K562 (cell line): ENCODE measurements around the gene SCYL1. TPM values are rescaled to one million over a fixed set of nuclear protein-coding genes. Genes with fewer than 3 reads are reported as not detected.

Source experiments
- ATAC-seq: fragments of 200-7000 bp; cut with Tn5 transposase; 3 replicates; pipeline ENCODE4 v1.9.1; 2020; ENCODE audit warnings: moderate library complexity
- BruUV-seq: library from RNA; stranded (reverse); fragments of 400-500 nt; replicated peaks from 2 replicates; lab custom pipeline; 2021; lab: Mats Ljungman, UMichigan
- CTCF ChIA-PET: fragments of 300-600 bp; formaldehyde crosslinking; extraction: SDS; loops from one replicate; lab custom pipeline; 2021; ENCODE audit warnings: low intra/inter-chr PET ratio; lab: Yijun Ruan, JAX
- POLR2A ChIA-PET: fragments of 300-600, 350-650 bp; sonication (Branson Sonifier 250); formaldehyde crosslinking; extraction: SDS; loops from one replicate; lab custom pipeline; 2021; ENCODE audit warnings: antibody characterized with exemption, inconsistent platforms; lab: Yijun Ruan, JAX
- DNase-seq, 4 experiments: peaks; one replicate each; pipeline versions ENCODE4 v3.0.0 to v3.0.0-alpha.2; 2011 to 2018; ENCODE audit warnings: low spot score in 3 of 4, mixed read lengths in 3 of 4; ENCODE audit errors: extremely low read depth in 1 of 4
- FAIRE-seq: peaks from 2 replicates; lab custom pipeline; 2011; peaks lifted over from hg19 to GRCh38; lab: Jason Lieb, UNC
- H2AFZ ChIP-seq: 2 replicates; pipeline ENCODE4 v1.6.0; 2011; ENCODE audit warnings: low read depth, low read length, control low read depth, inconsistent platforms
- H3K27ac ChIP-seq: fragments of 200-600 bp; 3 replicates; pipeline ENCODE4 v1.8.0; 2011; ENCODE audit warnings: low read depth, mild to moderate bottlenecking, control low read depth, inconsistent platforms, low read length, moderate library complexity, mixed read lengths; ENCODE audit errors: extremely low read depth
- H3K27me3 ChIP-seq, 2 experiments: fragments of 300-600 bp in 1 of 2; 2 replicates in 1 of 2; 3 replicates in 1 of 2; pipeline versions ENCODE4 v1.6.0 to v1.8.0; 2011; ENCODE audit warnings: inconsistent platforms in 2 of 2, low read length in 2 of 2, mild to moderate bottlenecking in 1 of 2, mixed read lengths in 1 of 2, moderate library complexity in 1 of 2; ENCODE audit not compliant: control insufficient read depth in 2 of 2, insufficient read depth in 2 of 2
- H3K36me3 ChIP-seq: fragments of 300-600 bp; 3 replicates; pipeline ENCODE4 v1.8.0; 2011; ENCODE audit warnings: mild to moderate bottlenecking, low read length, inconsistent platforms; ENCODE audit not compliant: control insufficient read depth, insufficient read depth
- H3K4me1 ChIP-seq, 2 experiments: fragments of 200-600 bp in 1 of 2; replicated peaks in 1 of 2; 2 replicates in 1 of 2; 3 replicates in 1 of 2; pipeline versions ENCODE4 v1.5.1 to v1.8.0; 2011; ENCODE audit warnings: inconsistent platforms in 2 of 2, low read length in 2 of 2, mild to moderate bottlenecking in 1 of 2, mixed read lengths in 1 of 2, moderate library complexity in 1 of 2; ENCODE audit not compliant: control insufficient read depth in 2 of 2, insufficient read depth in 2 of 2
- H3K4me2 ChIP-seq: 2 replicates; pipeline ENCODE4 v1.6.1; 2011; ENCODE audit warnings: low read length, control low read depth, inconsistent platforms, mixed read lengths; ENCODE audit not compliant: insufficient read depth
- H3K4me3 ChIP-seq: fragments of 200-600 bp; sonication (generic), shearing (Covaris generic); 2 replicates; pipeline ENCODE4 v1.5.1; 2016; ENCODE audit warnings: control low read depth, inconsistent platforms
- H3K79me2 ChIP-seq: fragments of 200-600 bp; 3 replicates; pipeline ENCODE4 v1.8.0; 2011; ENCODE audit warnings: low read length, inconsistent platforms; ENCODE audit not compliant: control insufficient read depth, insufficient read depth
- H3K9ac ChIP-seq, 2 experiments: 2 replicates each; pipeline versions ENCODE4 v1.6.0 to v1.6.1; 2011; ENCODE audit warnings: low read depth in 2 of 2, low read length in 2 of 2, control low read depth in 1 of 2, inconsistent platforms in 1 of 2, mild to moderate bottlenecking in 1 of 2, mixed read lengths in 1 of 2; ENCODE audit not compliant: insufficient read depth in 1 of 2
- H3K9me1 ChIP-seq: one replicate; pipeline ENCODE4 v1.6.0; 2011; ENCODE audit warnings: inconsistent platforms, mild to moderate bottlenecking, low read length, moderate library complexity; ENCODE audit not compliant: control insufficient read depth, insufficient read depth
- H3K9me3 ChIP-seq: replicated peaks from 2 replicates; pipeline ENCODE4 v1.5.1; 2011; ENCODE audit warnings: low read depth, low read length, inconsistent platforms; ENCODE audit not compliant: control insufficient read depth, insufficient read depth
- H4K20me1 ChIP-seq: replicated peaks from 2 replicates; pipeline ENCODE4 v1.6.1; 2011; ENCODE audit warnings: low read length, inconsistent platforms, mixed read lengths; ENCODE audit not compliant: control insufficient read depth, insufficient read depth
- BRF2 ChIP-seq: IDR thresholded peaks from 3 replicates; pipeline ENCODE4 v1.6.1; 2011; ENCODE audit warnings: borderline replicate concordance, mild to moderate bottlenecking; ENCODE audit not compliant: insufficient read length, insufficient read depth
- E2F6 ChIP-seq, 2 experiments: IDR thresholded peaks; 2 replicates each; pipeline ENCODE4 v1.6.1; 2011; ENCODE audit warnings: borderline replicate concordance in 1 of 2, control low read depth in 1 of 2, low read depth in 1 of 2, low read length in 1 of 2, mild to moderate bottlenecking in 1 of 2, mixed read lengths in 1 of 2, moderate library complexity in 1 of 2; ENCODE audit not compliant: insufficient read depth in 1 of 2, insufficient read length in 1 of 2, poor library complexity in 1 of 2, severe bottlenecking in 1 of 2; ENCODE audit errors: extremely low read depth in 1 of 2
- PHB ChIP-seq: fragments of 250-450 bp; sonication (Bioruptor Pico); IDR thresholded peaks from 2 replicates; pipeline ENCODE4 v1.5.0; 2021
- POLR2G ChIP-seq: fragments of 200-400 bp; formaldehyde crosslinking; IDR thresholded peaks from 2 replicates; pipeline ENCODE4 v1.6.1; 2017; ENCODE audit warnings: low read depth, mild to moderate bottlenecking, antibody characterized with exemption, low read length, moderate library complexity
- PRPF4 ChIP-seq: fragments of 200-400 bp; formaldehyde crosslinking; IDR thresholded peaks from one replicate; pipeline ENCODE4 v1.6.1; 2017; ENCODE audit warnings: low read length, low read depth, mild to moderate bottlenecking; ENCODE audit not compliant: insufficient read depth, poor library complexity, severe bottlenecking
- RBFOX2 ChIP-seq: fragments of 200-400 bp; formaldehyde crosslinking; IDR thresholded peaks from 2 replicates; pipeline ENCODE4 v1.6.1; 2017; ENCODE audit warnings: low read depth, mild to moderate bottlenecking, low read length, moderate library complexity
- ZBTB33 ChIP-seq: sonication (generic); formaldehyde crosslinking; IDR thresholded peaks from 2 replicates; pipeline ENCODE4 v1.8.1; 2023; ENCODE audit warnings: mild to moderate bottlenecking, missing genetic modification reagents
- ZFP1 ChIP-seq: fragments of 450-650 bp; formaldehyde crosslinking; IDR thresholded peaks from 2 replicates; pipeline ENCODE4 v1.4.0; 2020; ENCODE audit warnings: mild to moderate bottlenecking, mixed read lengths
- ZNF184 ChIP-seq: sonication (generic); formaldehyde crosslinking; IDR thresholded peaks from 2 replicates; pipeline ENCODE4 v1.5.0; 2020; ENCODE audit warnings: missing genetic modification reagents
- WGBS: fragments of 100-300 bp; shearing (Covaris generic); methylation state at CpG from one replicate; pipeline ENCODE4 v1.1.6; 2016; ENCODE audit warnings: low coverage, mixed read lengths; ENCODE audit not compliant: insufficient coverage; ENCODE audit errors: missing lambda C conversion rate; 5-methylcytosine and 5-hydroxymethylcytosine counted together
- in situ Hi-C: fragments of 300-500 bp; cut with MboI; formaldehyde crosslinking; loops from 4 replicates; pipeline ENCODE4 v1.15.0; 2018; ENCODE audit warnings: inconsistent platforms, mixed read lengths
- intact Hi-C: fragments of 100-400 bp; cut with micrococcal nuclease; formaldehyde crosslinking; loops from 2 replicates; pipeline ENCODE4 v1.14.2; 2022
- polyA plus RNA-seq, 8 experiments: library from polyadenylated mRNA; depleted of rRNA in 4 of 8; stranded (reverse) in 5 of 8; unstranded in 3 of 8; fragments of >200 nt; fragmentation: Nextera tagmentation in 2 of 8; fragmentation: Illumina TruSeq in 1 of 8; extraction: Ambion mirVana in 2 of 8; extraction: Trizol in 1 of 8; gene quantifications; 2 replicates each; pipeline versions ENCODE4 v1.2.1 to v1.2.3, GENCODE V29; 2011 to 2014; ENCODE audit warnings: inconsistent platforms in 1 of 8, missing spikeins in 1 of 8
- total RNA-seq, 7 experiments: library from RNA; depleted of rRNA in 6 of 7; stranded (reverse); fragments of >200 nt in 6 of 7; fragmentation: Illumina TruSeq in 2 of 7; extraction: Trizol in 2 of 7; gene quantifications; 2 replicates each; pipeline versions ENCODE4 v1.2.1 to v1.2.3, GENCODE V29; 2011 to 2021; ENCODE audit warnings: low replicate concordance in 1 of 7

Gene SCYL1
- total and polyA plus RNA-seq, 9 of the 15 experiments (the other 6 are each of a cell fraction or from before 2014, with no cell fraction given), result 1.9 to 145 (median 57.6) TPM

GRCh38 chr11:65538915-65539743, 14.2 kb downstream of the SCYL1 start:
- Histone ChIP-seq H3K4me3 (no peak overlapping the region), H3K9me3 (no peaks in the 10 kb centered on the region), H3K79me2 (no peaks in the 10 kb centered on the region; the same call in 2 of the 3 replicates), H3K36me3 (peaks cover 50% of the 10 kb centered on the region; the same call in 1 of the 3 replicates), H3K9me1 (no peaks in the 10 kb centered on the region), H3K4me1 (peaks cover 9 to 46% of the 10 kb centered on the region in 2 experiments), H4K20me1 (no peaks in the 10 kb centered on the region), H3K9ac (no peak overlapping the region), H3K27me3 (no peaks in the 10 kb centered on the region), H3K4me2 (no peak overlapping the region), H3K27ac (no peak overlapping the region), H2AFZ (no peak overlapping the region)
- intact Hi-C loops, result no loop called here
- no TSS peak for BruUV-seq
- in situ Hi-C loops, result no loop called here
- ChIA-PET CTCF (interaction anchor here (3.1 kb wide), 1 partner anchor 33 kb away, joined by 63 read pairs; the partner anchor contains the start of genes FAM89B and ZNRD2), POLR2A (interaction anchor here (0.7 to 6.5 kb wide), 6 partner anchors 8 to 49 kb away, joined by 3 to 48 read pairs (median 5); partner anchors contain the start of genes MALAT1 and SCYL1)
- FAIRE-seq (no peak), ATAC-seq (no peak), DNase-seq (no peak)
- 87% methylated on average over 30 of the region's 92 CpGs for WGBS
- TF ChIP-seq ZFP1 (CRISPR knock-in tag), result no peak
- no peak for TF ChIP-seq ZNF184
- no peak for TF ChIP-seq PHB (CRISPR knock-in tag)
- TF ChIP-seq RBFOX2, result peak; percentile 37
- peak; percentile 23; the same call in 1 of the 2 replicates for TF ChIP-seq POLR2G
- peak; percentile 78; the same call in 1 of the 2 replicates for TF ChIP-seq ZBTB33 (CRISPR knock-in tag)
- no peak for TF ChIP-seq BRF2
- TF ChIP-seq PRPF4, result peak; percentile 60
- peak in 1 of 2 experiments; percentile 11 for TF ChIP-seq E2F6 (IDR thresholded peaks at IDR 0.05; ENCODE audit: borderline replicate concordance in 1 of 2, extremely low read depth in 1 of 2, insufficient read depth in 1 of 2, insufficient read length in 1 of 2, low read depth in 1 of 2, low read length in 1 of 2, poor library complexity in 1 of 2, severe bottlenecking in 1 of 2)
